ENCODE results near the gene CD70.
"Not testable (repeated sequence)": the region's sequence is repeated elsewhere in the genome, so short reads cannot be mapped to it uniquely, and the experiment has no call there.

The CD70 gene

DNA sequence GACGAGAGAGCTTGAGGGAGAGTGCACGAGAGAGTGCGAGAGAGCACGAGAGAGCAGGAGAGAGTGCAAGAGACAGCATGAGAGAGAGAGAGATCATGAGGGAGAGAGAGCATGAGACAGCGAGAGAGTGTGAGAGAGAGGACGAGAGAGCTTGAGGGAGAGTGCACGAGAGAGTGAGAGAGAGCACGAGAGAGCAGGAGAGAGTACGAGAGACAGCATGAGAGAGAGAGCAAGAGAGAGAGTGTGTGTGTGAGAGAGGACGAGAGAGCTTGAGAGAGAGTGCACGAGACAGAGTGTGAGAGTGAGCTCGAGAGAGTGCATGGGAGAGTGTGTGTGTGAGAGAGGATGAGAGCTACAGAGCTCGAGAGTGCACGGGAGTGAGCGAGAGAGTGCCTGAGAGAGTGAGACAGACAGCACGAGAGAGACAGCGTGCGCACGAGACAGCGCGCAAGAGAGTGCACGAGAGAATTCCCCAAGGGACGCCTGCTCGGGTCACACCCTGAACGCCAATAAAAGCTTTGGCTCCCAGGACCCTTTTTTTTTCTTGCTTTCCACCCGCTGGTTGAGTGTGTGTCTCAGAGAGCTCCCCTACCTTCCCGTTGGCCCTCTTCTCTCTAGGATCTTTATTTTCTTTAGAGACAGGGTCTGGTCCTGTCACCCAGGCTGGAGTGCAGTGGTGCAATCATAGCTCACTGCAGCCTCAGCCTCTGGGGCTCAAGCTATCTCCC lies 3.7 kb downstream of the CD70 start:
- H3K36me3 ChIP-seq (ENCODE audit: insufficient read depth, insufficient read length, low read length) = no peaks in the 10 kb centered on the region
- DNase-seq (ENCODE audit: low read depth, low spot score) = no peak
- H3K9me3 ChIP-seq (ENCODE audit: insufficient read depth, low read length) = no peaks in the 10 kb centered on the region
- peaks cover 7% of the 10 kb centered on the region for H3K4me1 ChIP-seq (ENCODE audit: insufficient read depth, insufficient read length)
- H3K4me3 ChIP-seq (ENCODE audit: insufficient read length, low read depth) = peak overlapping the region; percentile 64
- H3K27me3 ChIP-seq (ENCODE audit: insufficient read depth, insufficient read length) = peaks cover 62% of the 10 kb centered on the region
- TF ChIP-seq ZNF274 (IDR thresholded peaks at IDR 0.05; ENCODE audit: low read depth, low read length) (no peak), YY1 (IDR thresholded peaks at IDR 0.05; ENCODE audit: insufficient read depth, insufficient read length) (no peak), SUZ12 (IDR thresholded peaks at IDR 0.05; ENCODE audit: extremely low read depth, insufficient read depth, insufficient read length) (no peak)
- H3K9ac ChIP-seq (ENCODE audit: insufficient read length, low read depth) = peak overlapping the region; percentile 73

DNA sequence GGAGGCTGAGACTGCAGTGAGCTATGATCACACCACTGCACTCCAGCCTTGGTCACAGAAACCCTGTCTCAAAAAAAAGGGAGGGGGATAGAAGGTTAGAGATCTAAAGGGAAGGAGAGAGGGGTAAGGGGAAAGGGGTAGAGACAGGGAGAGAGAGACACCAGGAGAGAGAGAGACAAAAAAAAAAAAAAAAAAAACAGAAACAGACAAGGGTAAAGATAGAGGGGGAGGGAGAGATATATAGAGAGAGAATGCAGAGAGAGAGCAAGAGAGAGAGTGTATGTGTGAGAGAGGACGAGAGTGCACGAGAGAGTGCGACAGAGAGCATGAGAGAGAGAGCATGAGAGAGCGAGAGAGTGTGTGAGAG lies 4.2 kb downstream of the CD70 start:
- Histone ChIP-seq H3K4me3 (ENCODE audit: insufficient read length, low read depth) (peak overlapping the region; percentile 64), H3K9me3 (ENCODE audit: insufficient read depth, low read length) (no peaks in the 10 kb centered on the region), H3K9ac (ENCODE audit: insufficient read length, low read depth) (peak overlapping the region; percentile 73), H3K27me3 (ENCODE audit: insufficient read depth, insufficient read length) (peaks cover 60% of the 10 kb centered on the region), H3K36me3 (ENCODE audit: insufficient read depth, insufficient read length, low read length) (no peaks in the 10 kb centered on the region), H3K4me1 (ENCODE audit: insufficient read depth, insufficient read length) (peaks cover 7% of the 10 kb centered on the region)
- TF ChIP-seq YY1 (IDR thresholded peaks at IDR 0.05; ENCODE audit: insufficient read depth, insufficient read length) = no peak
- DNase-seq (ENCODE audit: low read depth, low spot score) = no peak

DNA sequence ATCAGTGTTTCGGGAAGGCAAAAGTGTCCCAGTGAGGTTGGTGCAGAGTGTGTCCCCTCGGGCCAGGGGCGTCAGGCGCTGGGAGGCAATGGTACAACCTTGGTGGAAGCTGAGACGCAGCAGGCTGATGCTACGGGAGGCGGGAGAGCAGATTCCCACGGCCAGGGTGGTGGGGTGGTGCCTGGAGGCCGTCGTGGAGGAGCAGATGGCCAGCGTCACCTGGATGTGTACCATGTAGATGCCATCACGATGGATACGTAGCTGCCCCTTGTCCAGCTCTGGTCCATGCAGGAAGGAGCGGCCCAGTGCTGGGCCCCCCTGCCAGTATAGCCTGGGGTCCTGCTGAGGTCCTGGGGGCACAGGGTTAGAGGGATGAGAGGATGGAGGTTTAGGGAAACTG lies 4.9 kb downstream of the CD70 start:
- peaks cover 55% of the 10 kb centered on the region for H3K27me3 ChIP-seq (ENCODE audit: insufficient read depth, insufficient read length)
- no peak for DNase-seq (ENCODE audit: low read depth, low spot score)

DNA sequence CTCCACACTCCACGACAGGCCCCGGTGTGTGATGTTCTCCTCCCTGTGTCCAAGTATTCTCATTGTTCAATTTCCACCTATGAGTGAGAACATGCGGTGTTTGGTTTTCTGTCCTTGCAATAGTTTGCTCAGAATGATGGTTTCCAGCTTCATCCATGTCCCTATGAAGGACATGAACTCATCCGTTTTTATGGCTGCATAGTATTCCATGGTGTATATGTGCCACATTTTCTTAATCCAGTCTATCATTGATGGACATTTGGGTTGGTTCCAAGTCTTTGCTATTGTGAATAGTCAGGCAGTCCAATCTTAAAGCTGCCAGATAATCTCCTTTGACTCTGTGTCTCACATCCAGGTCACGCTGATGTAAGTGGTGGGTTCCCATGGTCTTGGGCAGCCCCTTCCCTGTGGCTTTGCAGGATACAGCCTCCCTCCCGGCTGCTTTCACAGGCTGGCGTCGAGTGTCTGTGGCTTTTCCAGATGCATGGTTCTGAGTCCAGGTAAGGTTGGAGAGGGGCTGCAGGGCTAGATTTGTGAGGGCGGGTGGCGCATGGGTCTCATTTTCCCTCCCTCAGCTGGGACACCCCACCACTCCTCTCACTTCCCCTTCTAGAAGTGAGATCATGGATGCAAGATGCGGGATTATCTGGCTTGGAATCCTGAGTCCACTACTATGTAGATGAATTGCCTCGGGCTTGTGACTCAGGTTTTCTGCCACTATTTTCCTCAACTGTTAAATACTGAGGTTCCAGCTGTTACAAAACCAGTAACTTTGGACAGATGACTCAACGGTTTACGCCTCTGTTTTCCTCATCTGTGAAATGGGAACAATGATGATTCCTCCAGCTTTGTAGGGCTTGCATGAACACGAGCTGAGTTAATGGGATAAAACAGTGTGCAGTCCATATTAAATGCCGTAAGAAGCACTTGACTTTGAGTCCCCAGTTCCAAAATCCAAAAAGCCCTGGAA lies 8.2 kb downstream of the CD70 start:
- peaks cover 13% of the 10 kb centered on the region for H3K9me3 ChIP-seq (ENCODE audit: insufficient read depth, low read length)
- H3K4me3 ChIP-seq (ENCODE audit: insufficient read length, low read depth); DNase-seq (ENCODE audit: low read depth, low spot score); H3K9ac ChIP-seq (ENCODE audit: insufficient read length, low read depth); H3K4me1 ChIP-seq (ENCODE audit: insufficient read depth, insufficient read length); H3K36me3 ChIP-seq (ENCODE audit: insufficient read depth, insufficient read length, low read length): not testable (repeated sequence)
- H3K27me3 ChIP-seq (ENCODE audit: insufficient read depth, insufficient read length) = peaks cover 22% of the 10 kb centered on the region

More for the DNA sequence above, 4.9 kb downstream of the CD70 start:
- no peak overlapping the region for H3K4me3 ChIP-seq (ENCODE audit: insufficient read length, low read depth)
- no peaks in the 10 kb centered on the region for H3K36me3 ChIP-seq (ENCODE audit: insufficient read depth, insufficient read length, low read length)
- H3K9ac ChIP-seq (ENCODE audit: insufficient read length, low read depth) = no peak overlapping the region
- H3K9me3 ChIP-seq (ENCODE audit: insufficient read depth, low read length) = no peaks in the 10 kb centered on the region
- H3K4me1 ChIP-seq (ENCODE audit: insufficient read depth, insufficient read length) = peaks cover 7% of the 10 kb centered on the region
- TF ChIP-seq YY1 (IDR thresholded peaks at IDR 0.05; ENCODE audit: insufficient read depth, insufficient read length) (no peak), SUZ12 (IDR thresholded peaks at IDR 0.05; ENCODE audit: extremely low read depth, insufficient read depth, insufficient read length) (no peak), ZNF274 (IDR thresholded peaks at IDR 0.05; ENCODE audit: low read depth, low read length) (no peak)

DNA sequence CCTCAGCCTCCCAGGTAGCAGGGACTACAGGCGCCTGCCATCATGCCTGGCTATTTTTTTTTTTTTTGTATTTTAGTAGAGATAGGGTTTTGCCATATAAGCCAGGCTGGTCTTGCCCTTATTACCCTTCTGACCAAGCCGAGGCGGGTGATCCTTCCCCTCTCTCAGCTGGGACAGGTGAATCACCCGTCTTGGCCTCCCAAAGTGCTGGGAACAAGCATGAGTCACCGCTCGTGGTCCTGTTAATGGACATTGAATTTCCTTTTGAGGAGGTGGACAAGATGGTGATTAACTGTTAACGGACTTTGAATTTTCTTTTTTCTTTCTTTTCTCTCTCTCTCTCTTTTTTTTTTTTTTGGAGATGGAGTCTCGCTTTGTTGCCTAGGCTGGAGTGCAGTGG lies 10.6 kb downstream of the CD70 start:
- Histone ChIP-seq H3K27me3 (ENCODE audit: insufficient read depth, insufficient read length) (peaks cover under 1% of the 10 kb centered on the region), H3K9me3 (ENCODE audit: insufficient read depth, low read length) (peaks cover 22% of the 10 kb centered on the region), H3K4me1 (ENCODE audit: insufficient read depth, insufficient read length) (no peaks in the 10 kb centered on the region), H3K9ac (ENCODE audit: insufficient read length, low read depth) (no peak overlapping the region), H3K36me3 (ENCODE audit: insufficient read depth, insufficient read length, low read length) (no peaks in the 10 kb centered on the region), H3K4me3 (ENCODE audit: insufficient read length, low read depth) (no peak overlapping the region)
- DNase-seq (ENCODE audit: low read depth, low spot score) = no peak
- no peak for TF ChIP-seq ZNF274 (IDR thresholded peaks at IDR 0.05; ENCODE audit: low read depth, low read length)
- no peak for TF ChIP-seq YY1 (IDR thresholded peaks at IDR 0.05; ENCODE audit: insufficient read depth, insufficient read length)
- TF ChIP-seq SUZ12 (IDR thresholded peaks at IDR 0.05; ENCODE audit: extremely low read depth, insufficient read depth, insufficient read length) = no peak

DNA sequence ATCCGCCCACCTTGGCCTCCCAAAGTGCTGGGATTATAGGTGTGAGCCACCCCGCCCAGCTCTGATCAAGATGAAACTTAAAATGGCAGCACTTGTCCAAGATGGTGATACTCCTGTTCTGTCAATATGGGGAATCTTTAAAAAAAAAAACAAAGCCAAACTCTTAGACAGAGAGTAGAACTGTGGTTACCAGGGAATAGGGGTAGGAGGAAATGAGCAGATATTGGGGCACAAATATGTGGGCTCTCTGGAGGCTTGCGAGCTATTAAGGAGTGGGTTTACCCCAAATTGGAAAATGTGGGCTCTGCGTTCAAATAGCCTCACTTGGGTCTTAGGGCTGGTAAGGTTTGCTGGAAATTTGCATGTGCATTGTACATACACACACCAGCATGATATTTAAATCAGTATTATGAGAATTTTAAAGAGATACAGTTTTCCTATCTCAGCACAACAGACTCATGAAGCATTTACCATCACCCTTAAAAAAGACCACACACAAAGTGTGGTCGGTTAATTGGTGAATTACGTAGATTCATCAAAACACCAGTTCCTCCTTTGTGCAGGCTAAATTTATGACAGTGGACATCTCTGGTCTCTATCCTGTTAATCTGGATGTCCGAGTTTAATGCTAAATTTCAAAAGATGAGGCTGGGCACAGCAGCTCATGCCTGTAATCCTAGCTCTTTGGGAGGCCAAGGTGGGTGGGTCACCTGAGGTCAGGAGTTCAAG lies 11.3 kb downstream of the CD70 start:
- no peak overlapping the region for H3K9ac ChIP-seq (ENCODE audit: insufficient read length, low read depth)
- H3K9me3 ChIP-seq (ENCODE audit: insufficient read depth, low read length) = peaks cover 22% of the 10 kb centered on the region
- no peak overlapping the region for H3K4me3 ChIP-seq (ENCODE audit: insufficient read length, low read depth)
- no peaks in the 10 kb centered on the region for H3K4me1 ChIP-seq (ENCODE audit: insufficient read depth, insufficient read length)
- no peaks in the 10 kb centered on the region for H3K36me3 ChIP-seq (ENCODE audit: insufficient read depth, insufficient read length, low read length)
- no peak for TF ChIP-seq SUZ12 (IDR thresholded peaks at IDR 0.05; ENCODE audit: extremely low read depth, insufficient read depth, insufficient read length)
- no peak for TF ChIP-seq YY1 (IDR thresholded peaks at IDR 0.05; ENCODE audit: insufficient read depth, insufficient read length)
- TF ChIP-seq ZNF274 (IDR thresholded peaks at IDR 0.05; ENCODE audit: low read depth, low read length) = no peak
- no peak for DNase-seq (ENCODE audit: low read depth, low spot score)
- H3K27me3 ChIP-seq (ENCODE audit: insufficient read depth, insufficient read length) = no peaks in the 10 kb centered on the region

Measured in NT2/D1 (cell line).